Measurements from ENCODE around the gene PLGLB2. TPM values are rescaled to one million over a fixed set of nuclear protein-coding genes. Genes with fewer than 3 reads are reported as not detected.
A peak's percentile ranks its signal among the peaks of the same experiment; 100 is the strongest.
"Not testable (repeated sequence)": the region's sequence is repeated elsewhere in the genome, so short reads cannot be mapped to it uniquely, and the experiment has no call there.

The PLGLB2 gene
- total RNA-seq (2022) (1.7 and 2.3 TPM in 2 replicates), Bru-seq, nascent RNA (percentile 32 among the genes with signal in this experiment), BruChase-seq, experiment 1, labeled RNA remaining after a 6-hour chase (percentile 41 among the genes with signal in this experiment), BruChase-seq, experiment 2, labeled RNA remaining after a 2-hour chase (percentile 39 among the genes with signal in this experiment)
- long read RNA-seq: 0 reads

DNA sequence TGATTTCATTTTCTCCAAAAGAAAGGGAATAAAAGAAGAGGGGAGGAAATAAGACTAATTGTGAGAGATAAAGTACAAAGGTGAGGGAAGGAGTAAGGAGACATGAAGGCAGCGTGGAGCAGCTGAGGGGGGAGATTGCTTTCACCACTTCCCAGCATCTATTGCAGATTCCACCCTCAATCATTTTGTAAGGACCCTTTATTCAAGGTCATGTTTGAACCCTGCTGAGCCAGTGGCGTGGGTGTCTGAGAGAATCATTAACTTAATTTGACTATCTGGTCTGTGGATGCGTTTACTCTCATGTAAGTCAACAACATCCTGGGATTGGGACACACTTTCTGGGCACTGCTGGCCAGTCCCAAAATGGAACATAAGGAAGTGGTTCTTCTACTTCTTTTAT lies at the start of gene PLGLB2:
TSS of gene PLGLB2 (plus strand) at position 297 of the 400 bp plus-strand sequence. CDS start at position 364, 67 bp downstream.
- H3K9me3 Mint-ChIP-seq (ENCODE audit: low read depth, unreplicated experiment); H3K27me3 Mint-ChIP-seq (ENCODE audit: unreplicated experiment); CTCF ChIA-PET; DNase-seq; H3K4me1 Mint-ChIP-seq (ENCODE audit: low read depth, unreplicated experiment); H3K4me3 Mint-ChIP-seq (ENCODE audit: low read depth, unreplicated experiment); intact Hi-C loops (cut with micrococcal nuclease; ENCODE audit: unreplicated experiment); H3K27ac Mint-ChIP-seq (ENCODE audit: unreplicated experiment); H3K36me3 Mint-ChIP-seq (ENCODE audit: insufficient read depth, unreplicated experiment); BruUV-seq (replicated peaks): not testable (repeated sequence)

DNA sequence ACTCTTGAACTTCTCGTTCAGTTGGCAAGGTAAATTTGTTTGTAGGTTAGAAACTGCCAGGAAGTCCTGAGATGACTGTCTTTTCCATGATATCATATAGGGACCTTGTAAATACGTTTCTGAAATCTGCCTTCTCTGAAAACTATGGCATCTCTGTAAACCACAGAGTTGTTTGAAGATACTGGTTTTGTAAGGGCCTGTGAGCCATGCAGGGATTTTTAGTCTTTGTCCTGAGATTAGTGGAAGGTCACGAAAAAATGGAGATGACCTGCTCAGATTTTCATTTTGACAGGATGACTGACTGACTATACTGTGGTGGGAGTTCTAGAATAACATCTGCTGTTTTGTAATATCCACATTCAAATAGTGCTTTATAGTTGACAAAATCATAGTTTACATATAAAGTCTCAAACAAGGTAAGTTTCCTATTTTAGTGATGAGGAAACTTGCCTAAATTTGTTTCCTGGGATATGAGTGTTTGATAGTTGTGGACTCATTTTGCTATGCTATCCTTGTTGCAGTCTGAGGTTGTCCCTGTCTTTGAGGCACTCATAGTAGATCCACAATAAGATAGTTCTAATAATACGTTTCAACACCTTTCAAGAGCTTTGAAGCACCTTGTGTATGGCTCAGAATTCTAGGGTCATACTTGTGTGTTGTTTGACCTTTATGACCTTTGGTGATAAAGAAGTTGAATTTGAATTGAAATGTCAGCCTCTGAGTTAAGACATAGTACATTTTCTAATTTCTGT lies 43.1 kb upstream of the PLGLB2 start:
- H3K9me3 Mint-ChIP-seq (ENCODE audit: low read depth, unreplicated experiment); intact Hi-C loops (cut with micrococcal nuclease; ENCODE audit: unreplicated experiment); DNase-seq; CTCF ChIA-PET; H3K27me3 Mint-ChIP-seq (ENCODE audit: unreplicated experiment); H3K27ac Mint-ChIP-seq (ENCODE audit: unreplicated experiment); H3K4me1 Mint-ChIP-seq (ENCODE audit: low read depth, unreplicated experiment); BruUV-seq (replicated peaks); H3K36me3 Mint-ChIP-seq (ENCODE audit: insufficient read depth, unreplicated experiment); H3K4me3 Mint-ChIP-seq (ENCODE audit: low read depth, unreplicated experiment): not testable (repeated sequence)

DNA sequence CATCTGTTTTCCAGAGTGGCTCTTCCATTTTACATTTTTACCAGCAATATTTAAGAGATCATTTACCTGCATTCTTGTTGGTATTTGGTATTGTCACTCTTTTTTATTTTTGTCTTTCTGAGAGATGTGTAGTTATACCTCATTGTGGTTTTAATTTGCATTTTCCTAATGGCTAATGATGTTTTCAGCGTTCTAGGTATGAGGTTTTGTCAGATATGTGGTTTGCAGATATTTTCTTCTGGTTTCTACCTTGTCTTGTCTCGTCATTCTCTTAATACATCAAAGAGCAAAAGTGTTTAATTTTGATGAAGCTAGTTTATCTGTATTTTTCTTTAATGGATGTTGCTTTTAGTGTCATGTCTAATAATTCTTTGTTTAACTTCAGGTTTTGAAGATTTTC lies 39.5 kb upstream of the PLGLB2 start:
- H3K27me3 Mint-ChIP-seq (ENCODE audit: unreplicated experiment); BruUV-seq (replicated peaks); CTCF ChIA-PET; H3K4me3 Mint-ChIP-seq (ENCODE audit: low read depth, unreplicated experiment); H3K36me3 Mint-ChIP-seq (ENCODE audit: insufficient read depth, unreplicated experiment); intact Hi-C loops (cut with micrococcal nuclease; ENCODE audit: unreplicated experiment); H3K9me3 Mint-ChIP-seq (ENCODE audit: low read depth, unreplicated experiment); DNase-seq; H3K27ac Mint-ChIP-seq (ENCODE audit: unreplicated experiment); H3K4me1 Mint-ChIP-seq (ENCODE audit: low read depth, unreplicated experiment): not testable (repeated sequence)

DNA sequence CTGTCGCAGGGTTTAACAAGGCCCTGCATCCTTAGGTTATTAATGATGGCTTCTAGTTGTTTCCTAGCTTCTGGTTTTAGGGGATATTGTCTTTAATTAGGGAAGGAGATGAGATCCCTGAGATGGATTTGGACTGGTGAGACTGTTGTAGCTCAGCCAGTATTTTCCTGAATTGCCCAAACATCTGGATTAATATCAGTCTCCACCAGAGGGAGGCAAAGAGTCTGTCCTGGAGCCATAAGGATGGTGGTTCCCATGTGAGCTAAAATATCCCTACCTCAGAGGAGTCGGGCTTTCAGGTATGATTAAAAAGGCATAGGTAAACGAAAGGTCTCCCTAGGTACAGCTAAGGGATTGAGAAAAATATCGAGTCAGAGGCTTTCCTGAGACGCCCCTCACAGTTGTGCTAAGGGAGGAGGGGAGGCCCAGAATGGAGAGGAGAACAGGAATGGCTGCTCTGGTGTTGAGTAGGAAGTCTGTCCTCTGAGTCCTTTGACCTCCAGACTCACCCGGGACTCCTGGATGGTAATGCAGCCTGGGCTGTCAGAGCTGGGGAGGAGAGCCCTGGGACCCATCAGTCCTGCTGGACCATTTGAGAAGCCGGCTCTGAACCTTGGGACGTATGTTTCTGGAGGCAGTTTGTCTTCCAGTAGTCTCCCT lies 19.8 kb upstream of the PLGLB2 start:
- intact Hi-C loops (cut with micrococcal nuclease; ENCODE audit: unreplicated experiment); BruUV-seq (replicated peaks): not testable (repeated sequence)

DNA sequence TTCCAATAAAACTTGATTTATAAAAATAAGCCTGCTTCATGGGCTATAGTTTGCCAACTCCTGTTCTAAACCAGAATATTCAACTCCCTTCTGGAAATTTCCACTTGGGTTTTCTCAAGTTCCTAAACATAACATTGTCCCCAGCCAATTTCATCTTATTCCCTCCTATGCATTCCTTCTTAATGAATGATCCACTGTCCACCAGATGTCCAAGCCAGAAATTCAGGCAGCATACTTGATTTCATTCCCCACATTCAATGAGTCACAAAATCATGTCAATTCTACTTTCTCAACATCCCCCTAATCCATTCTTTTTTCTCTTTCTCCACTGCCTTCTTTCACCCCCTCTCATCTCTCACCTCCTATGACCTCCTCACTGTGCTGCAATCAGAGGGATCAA lies 7.0 kb upstream of the PLGLB2 start:
- H3K27ac Mint-ChIP-seq (ENCODE audit: unreplicated experiment); H3K9me3 Mint-ChIP-seq (ENCODE audit: low read depth, unreplicated experiment); H3K4me1 Mint-ChIP-seq (ENCODE audit: low read depth, unreplicated experiment); H3K36me3 Mint-ChIP-seq (ENCODE audit: insufficient read depth, unreplicated experiment); CTCF ChIA-PET; intact Hi-C loops (cut with micrococcal nuclease; ENCODE audit: unreplicated experiment); H3K4me3 Mint-ChIP-seq (ENCODE audit: low read depth, unreplicated experiment); H3K27me3 Mint-ChIP-seq (ENCODE audit: unreplicated experiment); BruUV-seq (replicated peaks); DNase-seq: not testable (repeated sequence)

More for the DNA sequence above, 19.8 kb upstream of the PLGLB2 start:
- H3K4me1 Mint-ChIP-seq (ENCODE audit: low read depth, unreplicated experiment); H3K4me3 Mint-ChIP-seq (ENCODE audit: low read depth, unreplicated experiment); CTCF ChIA-PET; H3K36me3 Mint-ChIP-seq (ENCODE audit: insufficient read depth, unreplicated experiment); DNase-seq; H3K9me3 Mint-ChIP-seq (ENCODE audit: low read depth, unreplicated experiment); H3K27me3 Mint-ChIP-seq (ENCODE audit: unreplicated experiment); H3K27ac Mint-ChIP-seq (ENCODE audit: unreplicated experiment): not testable (repeated sequence)

DNA sequence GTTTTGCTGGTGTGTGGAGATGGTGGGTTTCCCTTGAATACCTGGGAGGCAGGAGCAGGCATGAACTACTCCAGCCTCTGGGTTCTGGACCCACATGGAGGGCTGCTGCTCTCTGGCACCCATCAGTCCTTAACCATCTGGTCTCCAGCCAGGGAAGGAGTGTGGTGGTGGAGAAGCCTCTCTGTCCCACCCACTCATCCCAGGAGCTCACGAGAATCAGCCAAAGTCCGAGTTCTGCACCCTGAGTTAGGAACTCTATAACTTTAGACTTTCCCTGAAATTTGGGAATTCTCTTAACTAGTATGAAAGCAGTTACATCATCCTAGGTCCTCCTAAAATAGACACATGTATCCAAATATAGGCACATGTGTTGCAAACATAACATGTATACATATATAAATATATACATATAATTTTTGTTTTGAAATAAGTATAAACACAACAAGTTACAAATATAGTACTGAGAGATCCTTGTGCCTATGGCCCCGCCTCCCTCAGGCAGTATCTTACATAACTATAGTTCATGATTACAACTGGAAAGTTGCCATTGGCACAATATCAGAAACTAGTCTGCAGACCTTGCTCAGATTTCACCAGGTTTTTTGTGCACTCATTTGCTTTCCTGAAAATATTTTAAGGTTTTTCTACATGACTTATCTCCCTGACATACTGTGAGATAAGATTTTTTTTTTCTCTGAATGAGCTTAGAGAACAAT lies 5.3 kb upstream of the PLGLB2 start:
- DNase-seq; H3K27me3 Mint-ChIP-seq (ENCODE audit: unreplicated experiment); intact Hi-C loops (cut with micrococcal nuclease; ENCODE audit: unreplicated experiment); H3K4me3 Mint-ChIP-seq (ENCODE audit: low read depth, unreplicated experiment); H3K9me3 Mint-ChIP-seq (ENCODE audit: low read depth, unreplicated experiment); CTCF ChIA-PET; H3K4me1 Mint-ChIP-seq (ENCODE audit: low read depth, unreplicated experiment); H3K27ac Mint-ChIP-seq (ENCODE audit: unreplicated experiment); H3K36me3 Mint-ChIP-seq (ENCODE audit: insufficient read depth, unreplicated experiment); BruUV-seq (replicated peaks): not testable (repeated sequence)

DNA sequence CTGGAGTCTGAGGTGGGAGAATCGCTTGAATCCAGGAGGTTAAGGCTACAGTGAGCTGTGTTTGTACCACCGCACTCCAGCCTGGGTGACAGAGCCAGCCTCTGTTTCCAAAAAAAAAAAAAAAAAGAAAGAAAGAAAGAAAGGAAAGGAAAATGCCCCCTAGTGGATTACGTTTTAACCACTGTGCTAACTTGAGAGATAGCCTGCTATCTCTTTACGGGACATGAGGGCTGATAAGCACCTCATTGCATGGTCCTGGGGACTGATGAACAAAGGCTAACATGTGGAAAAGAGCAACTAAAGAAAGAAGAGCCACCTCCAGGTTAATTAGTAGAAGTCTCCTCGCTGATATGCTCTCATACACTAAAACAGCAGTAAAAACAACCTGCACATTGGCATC lies 4.2 kb upstream of the PLGLB2 start:
- H3K9me3 Mint-ChIP-seq (ENCODE audit: low read depth, unreplicated experiment); CTCF ChIA-PET; BruUV-seq (replicated peaks); DNase-seq; H3K27ac Mint-ChIP-seq (ENCODE audit: unreplicated experiment); H3K4me1 Mint-ChIP-seq (ENCODE audit: low read depth, unreplicated experiment); H3K36me3 Mint-ChIP-seq (ENCODE audit: insufficient read depth, unreplicated experiment); H3K4me3 Mint-ChIP-seq (ENCODE audit: low read depth, unreplicated experiment); H3K27me3 Mint-ChIP-seq (ENCODE audit: unreplicated experiment); intact Hi-C loops (cut with micrococcal nuclease; ENCODE audit: unreplicated experiment): not testable (repeated sequence)

DNA sequence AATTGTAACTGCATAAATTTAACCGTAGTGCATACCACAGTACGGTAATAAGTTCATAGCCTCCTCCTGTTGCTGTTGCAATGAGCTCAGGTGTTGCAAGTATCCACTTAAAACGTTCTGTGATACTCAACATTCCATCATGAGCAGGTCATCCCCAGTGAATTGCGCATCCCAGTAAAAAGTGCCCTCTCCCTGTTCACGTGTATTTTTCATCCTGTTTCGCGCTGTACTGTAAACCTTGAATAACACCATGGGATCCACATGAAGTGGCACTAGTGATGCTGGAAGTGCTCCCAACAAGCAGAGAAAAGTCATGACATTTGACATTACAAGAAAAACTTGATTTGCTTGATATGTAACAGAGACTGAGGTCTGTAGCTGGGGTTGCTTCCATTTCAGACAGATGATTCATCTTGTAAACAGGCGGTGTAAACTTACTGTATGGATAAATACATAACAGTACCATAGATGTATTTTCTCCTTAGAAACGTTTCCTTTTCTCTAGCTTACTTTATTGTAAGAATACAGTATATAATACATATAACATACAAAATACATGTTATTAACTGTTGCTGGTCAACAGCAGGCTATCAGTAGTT lies 2.4 kb upstream of the PLGLB2 start:
- H3K9me3 Mint-ChIP-seq (ENCODE audit: low read depth, unreplicated experiment); DNase-seq; H3K4me1 Mint-ChIP-seq (ENCODE audit: low read depth, unreplicated experiment); CTCF ChIA-PET; intact Hi-C loops (cut with micrococcal nuclease; ENCODE audit: unreplicated experiment); H3K36me3 Mint-ChIP-seq (ENCODE audit: insufficient read depth, unreplicated experiment); H3K27me3 Mint-ChIP-seq (ENCODE audit: unreplicated experiment); H3K27ac Mint-ChIP-seq (ENCODE audit: unreplicated experiment); H3K4me3 Mint-ChIP-seq (ENCODE audit: low read depth, unreplicated experiment); BruUV-seq (replicated peaks): not testable (repeated sequence)

DNA sequence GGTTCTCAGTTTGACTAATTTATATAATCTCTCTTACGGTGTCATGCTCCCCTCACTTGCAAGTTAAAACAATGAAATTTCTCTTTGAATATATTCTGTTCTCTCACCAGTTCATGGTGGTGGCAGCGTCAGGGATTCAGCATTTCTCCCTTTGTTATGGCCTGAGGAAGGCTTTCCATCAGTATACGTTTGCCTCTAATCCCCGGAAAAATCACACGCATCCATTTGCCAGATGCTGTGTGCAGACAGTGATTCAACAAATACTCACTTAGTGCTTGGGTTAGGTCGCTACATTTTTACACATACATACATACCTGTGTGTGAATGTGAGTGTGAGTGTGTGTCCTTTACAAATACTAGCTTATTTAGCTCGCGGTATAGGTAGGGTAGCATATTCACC lies 637 bp downstream of the PLGLB2 start:
- intact Hi-C loops (cut with micrococcal nuclease; ENCODE audit: unreplicated experiment); H3K4me3 Mint-ChIP-seq (ENCODE audit: low read depth, unreplicated experiment); H3K27ac Mint-ChIP-seq (ENCODE audit: unreplicated experiment); H3K9me3 Mint-ChIP-seq (ENCODE audit: low read depth, unreplicated experiment); CTCF ChIA-PET; H3K27me3 Mint-ChIP-seq (ENCODE audit: unreplicated experiment); DNase-seq; H3K4me1 Mint-ChIP-seq (ENCODE audit: low read depth, unreplicated experiment); H3K36me3 Mint-ChIP-seq (ENCODE audit: insufficient read depth, unreplicated experiment); BruUV-seq (replicated peaks): not testable (repeated sequence)

Data from Calu3 (cell line).